ENCODE results near the gene TUBG2.

- no peak for TF ChIP-seq CTCF (IDR thresholded peaks at IDR 0.05)
- TF ChIP-seq AFF4 (CRISPR knock-in tag; IDR thresholded peaks at IDR 0.05; ENCODE audit: borderline replicate concordance) = no peak
- TF ChIP-seq CREB1 (CRISPR knock-in tag; IDR thresholded peaks at IDR 0.05) = no peak
- TF ChIP-seq MLX (CRISPR knock-in tag; IDR thresholded peaks at IDR 0.05) = no peak
Observed at GRCh38 chr17:42655528-42655927, 3.6 kb upstream of the TUBG2 start.

Measured in WTC11 (cell line).